Keratinocyte (primary cell): ENCODE results near the gene MAD1L1.

Experiments used
- CTCF ChIP-seq, 3 experiments: IDR thresholded peaks in 1 of 3; conservative IDR thresholded peaks in 1 of 3; optimal IDR thresholded peaks in 1 of 3; 2 replicates in 2 of 3; 3 replicates in 1 of 3; pipeline versions ENCODE3 to v1.5.1; 2011; ENCODE audit warnings: low read length in 3 of 3, mild to moderate bottlenecking in 3 of 3, moderate library complexity in 2 of 3, control low read depth in 1 of 3, inconsistent platforms in 1 of 3; ENCODE audit not compliant: insufficient read depth in 2 of 3; ENCODE audit errors: extremely low read depth in 1 of 3
- EZH2 ChIP-seq: IDR thresholded peaks from one replicate; pipeline ENCODE4 v1.6.1; 2012; ENCODE audit warnings: inconsistent platforms, mild to moderate bottlenecking, low read length, moderate library complexity

- no peak for TF ChIP-seq EZH2
- no peak for TF ChIP-seq CTCF (optimal IDR thresholded peaks at IDR 0.05 in 1 of 3, IDR thresholded peaks at IDR 0.05 in 1 of 3, conservative IDR thresholded peaks at IDR 0.05 in 1 of 3; ENCODE audit: extremely low read depth in 1 of 3, insufficient read depth in 2 of 3, low read length in 3 of 3)
Measured at GRCh38 chr7:2208712-2209111, 24.0 kb downstream of the MAD1L1 start.
